GM15510 (cell line): ENCODE measurements around the gene FCN2.

Experiments
- POLR2A ChIP-seq: IDR thresholded peaks from 3 replicates; pipeline ENCODE4 v1.6.1; 2011; ENCODE audit warnings: borderline replicate concordance; ENCODE audit not compliant: insufficient read length; ENCODE audit errors: extremely low read depth

The FCN2 gene

DNA sequence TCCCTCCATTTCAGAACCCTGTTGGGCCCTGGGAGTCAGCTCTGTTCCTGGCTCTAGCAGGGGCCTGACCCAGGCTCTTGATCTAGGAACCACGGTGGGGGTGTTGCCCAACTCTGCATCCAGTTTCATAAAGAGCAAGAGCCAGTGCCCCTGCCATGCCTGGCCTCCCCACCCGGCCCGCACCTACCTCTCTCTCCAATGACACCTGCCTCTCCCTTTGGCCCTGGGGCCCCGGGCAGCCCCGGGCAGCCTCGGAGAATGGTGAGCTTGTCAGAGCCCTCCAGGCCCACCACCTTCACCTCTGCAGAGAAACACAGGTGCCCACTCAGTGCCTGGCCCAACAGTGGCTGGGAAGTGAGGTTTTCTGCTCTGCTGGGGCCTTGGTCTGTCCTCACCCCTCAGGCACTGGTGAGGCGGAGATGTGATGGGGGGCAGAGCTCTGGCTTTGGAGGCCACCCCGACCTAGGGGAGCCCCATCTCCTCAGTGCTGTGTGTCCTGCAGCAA is 35.6 kb downstream of the FCN2 start:
- TF ChIP-seq POLR2A, result no peak

DNA sequence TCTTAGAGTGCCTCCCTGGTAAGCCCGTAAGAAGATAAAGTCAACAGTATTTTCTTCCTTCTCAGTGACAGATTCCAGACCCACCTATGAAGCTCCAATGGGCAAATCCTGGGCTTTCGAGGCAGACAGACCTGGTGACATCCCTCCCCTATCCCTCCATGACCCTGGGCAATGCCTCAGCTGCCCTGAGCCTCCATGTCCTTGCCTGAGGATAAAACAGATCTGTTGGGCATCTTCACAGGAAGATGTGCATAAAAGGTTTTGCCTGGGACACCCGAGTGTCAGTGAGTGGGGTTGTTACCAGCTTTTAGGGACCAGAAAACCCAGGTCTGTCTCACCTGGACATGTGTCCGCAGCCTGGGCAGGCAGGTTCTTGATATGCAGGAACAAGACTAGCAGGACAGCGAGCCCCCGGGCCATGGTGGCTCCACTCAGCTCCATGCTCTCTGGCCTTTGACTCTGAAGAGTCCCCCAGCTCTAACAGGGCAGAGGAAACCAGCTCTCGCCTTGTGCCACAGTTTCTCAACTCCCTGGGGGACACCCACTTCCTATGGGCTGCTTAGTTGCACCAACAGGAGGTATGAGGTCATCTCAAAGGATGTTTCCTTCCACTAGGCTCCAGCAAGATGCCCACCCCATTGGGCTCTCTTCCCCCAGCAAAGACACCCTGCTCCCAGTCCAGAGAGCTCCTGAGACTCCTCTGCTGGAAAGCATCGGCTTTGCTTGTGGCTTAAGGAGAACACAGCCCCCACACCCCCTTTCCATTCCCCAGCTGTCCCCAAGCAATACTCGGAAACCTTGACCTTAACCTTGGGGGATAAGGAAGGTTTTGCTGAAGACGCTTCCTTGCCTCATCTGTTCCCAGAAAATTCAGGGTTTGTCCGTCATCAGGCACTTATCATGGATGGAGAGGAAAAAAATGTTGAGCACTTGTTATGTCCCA is 37.1 kb downstream of the FCN2 start, which contains the start of gene FCN1:
Gene FCN1 (minus strand): TSS at position 482 of the 943 bp plus-strand sequence. CDS start 41 bp downstream, at position 441.
- no peak for TF ChIP-seq POLR2A

DNA sequence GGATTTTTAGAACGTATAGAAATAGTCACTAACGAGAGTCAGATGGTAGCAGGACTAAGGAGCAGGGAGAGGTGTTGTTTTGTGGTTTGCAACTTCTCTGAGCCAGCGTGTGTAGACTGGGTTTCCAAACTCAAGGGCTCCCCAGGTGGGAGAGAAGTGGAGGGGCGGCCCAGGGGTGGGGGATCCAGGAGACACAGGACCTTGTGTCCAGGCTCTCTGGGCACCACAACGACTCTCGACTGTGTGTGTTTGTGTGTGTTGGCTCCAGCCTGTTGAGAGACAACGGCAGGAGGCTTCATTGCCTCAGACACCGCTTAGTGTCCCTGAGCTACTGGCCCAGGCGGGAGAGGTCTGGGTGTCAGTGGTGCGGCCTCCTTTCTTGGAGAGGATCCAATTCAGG is 38.0 kb downstream of the FCN2 start:
- no peak for TF ChIP-seq POLR2A

DNA sequence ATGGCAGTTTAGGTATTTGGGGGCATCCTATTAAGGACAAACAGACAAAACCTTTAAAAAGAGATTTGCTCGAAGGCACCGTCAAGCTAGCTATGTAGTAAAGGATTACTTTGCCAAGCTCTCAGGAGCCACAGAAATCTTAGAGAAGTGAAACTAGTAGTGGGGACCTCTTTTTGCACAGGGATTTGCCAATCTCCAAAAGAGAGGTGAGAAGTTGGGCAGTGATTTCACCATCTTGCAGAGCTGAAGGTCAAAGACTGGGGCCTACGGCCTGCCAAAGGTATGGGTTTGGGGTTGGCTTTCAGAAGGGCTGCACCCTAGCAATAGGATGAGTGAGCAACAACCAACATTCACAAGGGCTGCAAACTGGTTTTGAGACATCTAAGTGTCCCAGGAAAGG is 38.7 kb downstream of the FCN2 start:
- no peak for TF ChIP-seq POLR2A

DNA sequence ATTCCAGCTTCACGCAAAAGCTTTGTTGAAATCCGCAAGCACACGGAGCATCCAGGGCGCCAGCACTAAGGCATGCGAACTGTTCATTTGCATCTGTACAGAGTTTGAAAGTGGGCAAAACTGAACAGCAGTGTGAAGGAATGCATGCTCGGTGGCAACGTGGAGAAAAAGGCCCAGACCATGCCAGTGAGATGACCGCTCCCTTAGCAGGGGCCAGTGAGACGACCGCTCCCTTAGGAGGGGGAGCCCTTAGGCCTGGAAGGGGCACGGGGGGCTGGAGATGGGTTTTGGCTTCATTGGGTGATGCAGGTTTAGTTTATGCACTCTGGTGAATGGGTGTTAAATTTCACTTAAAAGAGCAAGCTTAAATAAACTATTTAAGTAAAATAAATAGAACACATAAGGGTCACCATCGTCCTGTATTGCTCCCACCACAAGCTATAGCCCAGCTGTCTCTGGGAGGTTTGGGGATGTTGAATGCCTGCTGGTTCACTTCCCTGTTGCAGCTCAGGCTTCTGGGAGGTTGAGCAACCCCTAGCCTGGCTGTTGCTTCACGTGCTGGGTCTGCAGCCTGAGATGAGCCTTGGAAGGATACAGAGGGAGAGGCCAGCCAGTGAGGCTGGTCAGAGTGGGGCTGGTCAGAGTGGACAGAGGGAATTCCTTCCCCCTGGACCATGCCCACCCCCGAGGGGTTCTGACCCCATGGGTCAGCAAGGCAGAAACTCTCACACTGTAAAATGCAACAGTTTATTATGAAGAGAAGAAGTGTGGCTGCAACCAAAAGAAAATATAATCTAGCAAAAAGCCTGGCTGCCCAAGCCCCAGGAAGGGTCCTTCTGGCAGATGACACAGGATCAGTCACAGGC is 41.7 kb downstream of the FCN2 start:
- no peak for TF ChIP-seq POLR2A

DNA sequence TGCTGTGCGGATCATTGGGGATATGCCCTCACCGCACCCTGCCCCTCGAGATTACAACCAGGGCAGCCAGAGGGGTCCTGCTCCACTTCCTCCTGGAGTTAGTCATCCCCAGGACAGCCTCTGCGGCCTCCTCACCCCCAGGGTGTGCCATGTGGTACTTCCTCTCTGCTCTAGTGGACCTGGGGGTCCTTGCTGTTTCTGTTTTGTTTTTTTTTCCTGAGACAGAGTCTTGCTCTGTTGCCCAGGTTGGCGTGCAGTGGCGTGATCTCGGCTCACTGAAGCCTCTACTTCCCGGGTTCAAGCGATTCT is 42.3 kb downstream of the FCN2 start:
- no peak for TF ChIP-seq POLR2A

DNA sequence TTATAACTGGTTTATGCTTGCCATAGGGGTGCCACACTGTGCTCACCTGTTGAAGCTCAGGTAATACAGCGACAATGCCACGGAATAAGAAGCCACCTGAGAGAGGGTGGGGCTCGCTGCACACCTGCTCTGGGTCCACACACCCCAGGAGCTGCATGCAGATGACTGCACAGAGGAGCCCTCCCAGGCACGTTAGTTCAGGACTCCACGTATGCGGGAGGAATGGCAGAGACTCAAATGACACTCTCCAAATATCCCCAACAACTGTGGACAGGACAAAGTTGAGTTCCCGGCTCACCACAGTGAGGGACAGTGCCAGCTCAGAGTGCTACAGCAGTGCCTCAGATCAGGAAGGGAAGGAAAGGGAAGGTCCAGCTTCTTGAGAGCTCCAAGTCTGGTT is 42.9 kb downstream of the FCN2 start:
- no peak for TF ChIP-seq POLR2A

DNA sequence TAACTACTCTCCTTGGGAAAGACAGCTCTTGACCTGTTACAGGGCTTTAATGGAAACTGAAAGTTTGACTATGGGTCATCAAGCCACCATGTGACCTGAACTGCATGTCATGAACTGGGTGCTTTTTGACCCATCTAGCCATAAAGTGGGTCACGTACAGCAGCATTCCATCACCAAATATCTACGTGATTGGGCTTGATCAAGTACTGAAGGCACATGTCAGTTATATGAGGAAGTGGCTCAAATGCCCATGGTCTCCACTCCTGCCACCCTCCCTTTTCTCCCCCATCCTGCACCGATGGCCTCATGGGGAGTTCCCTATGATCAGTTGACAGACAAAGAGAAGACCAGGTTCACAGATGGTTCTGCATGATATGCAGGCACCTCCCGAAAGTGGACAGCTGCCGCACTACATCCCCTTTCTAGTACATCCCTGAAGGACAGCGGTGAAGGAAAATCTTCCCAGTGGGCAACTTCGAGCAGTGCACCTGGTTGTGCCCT is 44.5 kb downstream of the FCN2 start:
- no peak for TF ChIP-seq POLR2A

DNA sequence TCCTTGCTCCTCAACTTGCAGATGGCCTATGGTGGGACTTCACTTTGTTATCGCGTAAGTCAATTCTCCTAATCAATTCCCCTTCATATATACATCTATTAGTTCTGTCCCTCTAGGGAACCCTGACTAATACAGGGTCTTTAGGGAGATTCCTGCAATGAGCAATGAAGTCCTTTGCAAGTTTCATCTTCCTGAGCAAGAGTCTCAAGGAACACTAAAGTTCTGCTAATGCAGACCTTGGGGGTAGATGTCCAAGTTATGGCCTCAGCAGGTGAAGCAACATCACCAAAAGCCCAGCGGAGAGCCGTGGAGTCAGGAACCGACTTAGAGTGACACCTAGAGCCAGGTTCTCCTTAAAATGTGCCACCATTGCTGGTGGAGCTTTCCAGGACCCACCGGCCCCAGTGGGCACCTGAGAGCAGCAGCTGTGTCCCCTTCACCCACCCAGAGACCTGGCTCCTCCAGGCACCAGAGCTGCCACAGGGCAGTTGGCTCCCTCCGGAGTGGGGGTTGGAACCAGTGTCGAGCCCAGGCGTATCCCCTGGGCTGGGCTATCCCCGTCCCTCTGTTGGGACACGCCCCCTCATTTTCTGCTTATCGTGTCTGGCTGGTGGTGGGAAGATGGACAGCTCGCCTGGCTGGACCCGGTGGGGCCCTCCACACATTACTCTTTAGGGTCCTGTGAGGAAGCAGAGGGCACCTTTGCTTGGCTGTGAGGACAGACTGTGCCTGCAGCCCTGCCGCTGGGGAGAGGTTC is 48.0 kb downstream of the FCN2 start:
- no peak for TF ChIP-seq POLR2A

DNA sequence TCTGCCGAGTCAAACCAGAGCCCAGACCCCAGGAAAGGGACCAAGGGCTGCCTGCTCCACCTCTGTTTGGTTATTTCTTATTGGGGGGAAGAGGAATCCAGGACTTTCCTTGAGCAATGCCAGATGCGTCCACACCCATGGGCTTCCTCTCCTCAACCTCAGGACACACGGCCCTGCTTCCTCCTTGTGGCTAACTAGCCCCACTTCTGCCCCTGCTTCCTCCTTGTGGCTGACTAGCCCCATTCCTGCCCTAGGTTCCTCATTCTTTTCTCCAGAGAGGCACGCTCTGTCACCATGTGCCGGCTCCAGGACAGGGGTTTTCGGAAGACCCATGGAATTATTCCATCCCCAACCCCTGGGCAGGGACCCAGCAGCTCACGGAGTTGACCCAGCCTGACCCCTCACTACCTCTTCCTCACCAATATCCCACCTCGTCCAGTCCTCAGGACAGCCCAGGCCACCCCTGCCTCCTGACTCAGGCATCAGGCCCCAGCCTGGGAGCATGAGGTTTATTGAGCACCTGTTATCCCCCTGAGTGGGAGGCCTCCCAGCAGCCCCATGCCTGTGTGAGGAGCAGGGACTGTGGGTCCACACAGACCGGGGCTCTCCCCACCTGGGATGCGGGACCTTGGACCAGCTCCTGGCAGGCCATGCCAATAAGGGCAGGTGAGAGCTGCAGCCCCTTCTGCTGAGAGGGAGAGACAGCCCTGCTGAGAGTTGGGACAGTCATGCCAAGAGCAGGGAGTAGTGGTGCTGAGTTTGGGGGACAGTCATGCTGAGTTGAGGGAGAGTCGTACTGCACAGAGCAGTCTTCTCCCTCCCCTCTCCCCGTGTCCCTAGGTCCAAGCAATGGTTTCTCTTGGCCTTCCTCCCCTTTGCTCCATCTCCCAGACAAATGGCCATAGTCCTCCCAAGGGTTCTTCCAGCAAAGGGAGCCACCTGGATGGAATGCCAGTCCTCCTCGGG is 48.9 kb downstream of the FCN2 start:
- TF ChIP-seq POLR2A, result no peak

DNA sequence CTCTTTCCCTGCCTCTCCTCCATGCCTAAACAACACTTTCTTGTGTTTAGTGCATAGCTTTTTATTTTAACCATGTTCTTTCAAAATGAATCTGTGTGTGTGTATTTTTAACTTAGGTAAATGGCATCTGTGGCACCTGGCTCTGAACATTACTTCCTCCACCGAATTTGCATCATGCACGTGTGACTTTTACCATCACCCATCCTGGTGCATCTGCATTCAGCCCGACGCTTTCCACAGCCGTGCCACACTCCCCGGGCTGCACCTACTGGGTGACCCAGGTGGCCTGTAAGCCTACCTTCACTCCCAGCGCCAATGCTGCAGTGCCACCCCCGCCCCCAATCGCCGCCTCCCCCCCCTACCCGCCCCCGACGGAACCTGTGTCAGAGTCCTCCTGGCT is 49.8 kb downstream of the FCN2 start:
- peak; percentile 51 for TF ChIP-seq POLR2A

DNA sequence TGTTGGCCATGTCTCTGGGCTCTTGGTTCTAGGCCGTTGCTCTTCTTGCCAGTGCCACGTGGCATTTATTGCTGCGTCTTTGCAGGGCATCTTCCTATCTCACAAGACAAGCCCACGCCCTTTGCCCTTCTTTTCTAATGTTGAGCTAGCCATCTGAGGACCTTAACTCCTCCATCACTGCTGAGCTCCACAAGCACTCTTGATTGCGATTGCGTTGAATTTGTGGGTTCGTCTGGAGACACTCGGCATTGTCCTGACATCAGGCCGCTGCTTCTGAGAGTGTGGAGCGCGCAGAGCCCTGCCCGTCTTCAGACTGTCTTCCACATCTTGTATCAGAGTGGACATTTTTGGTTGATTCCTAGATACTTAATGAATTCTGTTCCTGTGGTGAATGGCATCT is 51.6 kb downstream of the FCN2 start:
- no peak for TF ChIP-seq POLR2A

DNA sequence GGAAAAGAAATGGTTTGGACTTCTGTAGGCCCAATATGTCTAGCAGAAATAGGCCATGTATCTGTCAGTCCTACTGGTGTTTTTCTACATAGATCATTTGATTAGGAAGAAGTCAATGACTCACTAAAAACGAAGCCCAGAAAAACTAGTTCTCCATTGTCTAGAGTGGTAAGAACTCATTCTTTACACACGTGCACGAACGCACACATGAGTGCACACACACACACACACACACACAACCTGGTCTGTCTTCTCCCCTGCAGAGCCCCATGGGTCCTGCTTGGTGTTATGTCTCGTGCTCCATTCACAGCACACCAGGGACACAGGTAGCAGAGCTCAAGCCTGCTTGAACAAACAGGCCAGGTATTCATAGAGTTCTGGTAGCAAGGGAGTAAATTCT is 52.0 kb downstream of the FCN2 start:
- no peak for TF ChIP-seq POLR2A

DNA sequence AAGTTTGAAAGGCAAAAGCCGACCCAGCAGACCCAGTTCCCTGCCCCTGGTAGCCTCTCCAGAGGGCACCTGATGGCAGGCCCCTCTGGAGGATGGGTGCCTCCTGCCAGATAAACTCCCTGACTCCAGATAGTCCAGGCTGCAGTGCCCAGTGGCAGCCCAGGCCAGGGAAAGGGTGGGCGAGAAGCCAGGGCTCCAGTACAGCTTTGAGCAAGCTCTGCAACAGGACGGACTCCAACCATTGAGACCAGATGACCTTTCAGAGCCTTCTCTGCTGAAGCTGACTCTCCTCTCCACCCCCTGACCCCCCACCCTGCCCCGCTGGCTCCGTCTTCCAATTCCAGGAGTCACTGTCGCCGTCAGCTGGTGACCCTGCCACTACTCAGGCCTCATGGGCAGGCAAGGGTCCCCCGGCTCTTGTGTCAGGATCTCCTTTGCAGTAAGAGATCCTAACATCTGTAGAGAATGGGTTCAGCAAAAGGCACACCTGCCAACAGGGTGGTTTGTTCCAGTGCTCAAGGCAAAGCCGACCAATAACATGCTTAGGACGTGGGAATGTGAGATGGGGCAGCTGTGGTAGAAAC is 52.6 kb downstream of the FCN2 start:
- TF ChIP-seq POLR2A, result no peak

DNA sequence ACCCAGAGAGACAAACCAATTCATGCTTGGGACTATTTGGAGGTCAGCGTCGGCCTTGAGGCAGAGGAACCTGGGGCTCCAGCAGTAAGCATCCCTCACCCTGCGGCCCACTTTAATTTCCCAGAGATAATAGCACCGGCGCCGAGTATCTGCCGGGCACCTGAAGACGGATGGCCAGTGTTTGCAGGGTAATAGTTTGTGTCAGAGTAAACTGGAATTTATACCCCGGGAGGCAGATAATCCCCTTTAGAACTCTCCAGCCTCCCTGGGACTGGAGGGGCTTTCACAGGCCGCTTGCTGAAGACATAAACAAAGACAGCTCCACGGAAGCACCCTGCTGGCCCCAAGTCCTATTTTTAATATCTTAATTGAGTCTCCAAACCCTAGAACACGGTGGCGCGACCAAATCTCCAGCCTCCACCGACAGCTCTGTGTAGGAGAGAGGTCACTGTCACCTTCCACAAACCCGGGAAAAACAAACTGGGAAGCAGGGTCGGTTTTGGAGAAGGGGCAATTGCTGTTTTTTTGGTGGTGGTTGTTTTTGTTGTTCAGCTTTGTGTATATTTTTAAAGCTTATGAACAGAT is 54.5 kb downstream of the FCN2 start:
- no peak for TF ChIP-seq POLR2A
